GM18861 (cell line): ENCODE data around the gene EAPP.
"Not testable (repeated sequence)": the region's sequence is repeated elsewhere in the genome, so short reads cannot be mapped to it uniquely, and the experiment has no call there.

ENCODE experiments used
- ATAC-seq: cut with Tn5 transposase; IDR thresholded peaks from one replicate; pipeline ENCODE4 v1.9.1; 2021; ENCODE audit not compliant: unreplicated experiment

The EAPP gene

GRCh38 chr14:34488528-34488927 lies 51.0 kb downstream of the EAPP start:
- ATAC-seq, result no peak

GRCh38 chr14:34484726-34485125 lies 54.8 kb downstream of the EAPP start:
- ATAC-seq, result no peak

- no peak for ATAC-seq
Measured at GRCh38 chr14:34482463-34482862, 57.0 kb downstream of the EAPP start.

GRCh38 chr14:34479694-34480093 lies 59.8 kb downstream of the EAPP start:
- no peak for ATAC-seq

- no peak for ATAC-seq
Measured at GRCh38 chr14:34478261-34478660, 61.2 kb downstream of the EAPP start.

GRCh38 chr14:34476036-34476435 lies 63.5 kb downstream of the EAPP start:
- ATAC-seq, result not testable (repeated sequence)

GRCh38 chr14:34475163-34475562 lies 64.3 kb downstream of the EAPP start:
- no peak for ATAC-seq

GRCh38 chr14:34474187-34474679 lies 65.3 kb downstream of the EAPP start:
- ATAC-seq, result no peak

GRCh38 chr14:34472706-34473279 lies 66.7 kb downstream of the EAPP start:
- no peak for ATAC-seq

- ATAC-seq, result no peak
Measured at GRCh38 chr14:34470319-34470718, 69.2 kb downstream of the EAPP start.

- no peak for ATAC-seq
Measured at GRCh38 chr14:34466691-34467090, 72.8 kb downstream of the EAPP start.
